Neural cell (in vitro differentiated cells): Measurements from ENCODE around the gene DNAJC5G.

Experiments
- EZH2 ChIP-seq: fragments of 200-600, 300-800 bp; shearing (Covaris generic), sonication (generic); IDR thresholded peaks from 2 replicates; pipeline ENCODE4 v1.6.1; 2014; ENCODE audit warnings: antibody characterized with exemption, low read length, borderline replicate concordance, mild to moderate bottlenecking; ENCODE audit not compliant: insufficient read depth, poor library complexity, severe bottlenecking
- MXI1 ChIP-seq: fragments of 450-650 bp; conservative IDR thresholded peaks from 2 replicates; pipeline ENCODE4 v1.6.1; 2014; ENCODE audit warnings: antibody characterized with exemption, mild to moderate bottlenecking; ENCODE audit not compliant: poor library complexity, severe bottlenecking
- POLR2AphosphoS5 ChIP-seq: IDR thresholded peaks from 2 replicates; pipeline ENCODE4 v1.6.1; 2012
- SMC3 ChIP-seq: fragments of 450-650 bp; conservative IDR thresholded peaks from 2 replicates; pipeline ENCODE4 v1.6.1; 2014; ENCODE audit warnings: antibody characterized with exemption, mild to moderate bottlenecking, moderate library complexity; ENCODE audit not compliant: poor library complexity
- TAF1 ChIP-seq: IDR thresholded peaks from 2 replicates; pipeline ENCODE4 v1.6.1; 2012; ENCODE audit warnings: low read depth
- TF ChIP-seq, protein P1 (sequence below): fragments of 450-650 bp; IDR thresholded peaks from 2 replicates; pipeline ENCODE4 v1.5.1; 2014; ENCODE audit warnings: antibody characterized with exemption, mild to moderate bottlenecking, moderate library complexity; ENCODE audit not compliant: poor library complexity, severe bottlenecking
- TF ChIP-seq, protein P2 (sequence below): IDR thresholded peaks from 2 replicates; pipeline ENCODE4 v1.6.1; 2012; ENCODE audit warnings: borderline replicate concordance

DNA sequence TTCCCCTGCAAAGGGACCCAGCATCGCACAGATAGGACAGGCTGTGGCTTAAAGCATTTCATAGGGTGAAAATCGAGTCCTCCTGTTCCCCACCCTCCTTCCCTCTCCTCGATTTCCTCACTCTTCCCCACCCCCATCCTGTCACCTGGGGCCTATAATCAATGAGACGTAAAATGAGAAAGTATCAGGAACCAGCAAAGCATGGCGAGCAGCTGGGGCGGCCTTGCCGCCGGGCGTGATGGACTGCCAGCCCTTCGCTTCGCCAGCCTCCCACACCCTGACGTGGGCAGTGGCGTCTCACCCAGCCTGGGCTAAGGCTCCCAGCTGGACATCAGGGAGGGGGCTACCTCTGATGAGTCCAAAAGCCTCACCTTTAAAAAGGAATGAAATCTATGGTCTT, 23.5 kb upstream of the DNAJC5G start:
- TF ChIP-seq, protein P1, sequence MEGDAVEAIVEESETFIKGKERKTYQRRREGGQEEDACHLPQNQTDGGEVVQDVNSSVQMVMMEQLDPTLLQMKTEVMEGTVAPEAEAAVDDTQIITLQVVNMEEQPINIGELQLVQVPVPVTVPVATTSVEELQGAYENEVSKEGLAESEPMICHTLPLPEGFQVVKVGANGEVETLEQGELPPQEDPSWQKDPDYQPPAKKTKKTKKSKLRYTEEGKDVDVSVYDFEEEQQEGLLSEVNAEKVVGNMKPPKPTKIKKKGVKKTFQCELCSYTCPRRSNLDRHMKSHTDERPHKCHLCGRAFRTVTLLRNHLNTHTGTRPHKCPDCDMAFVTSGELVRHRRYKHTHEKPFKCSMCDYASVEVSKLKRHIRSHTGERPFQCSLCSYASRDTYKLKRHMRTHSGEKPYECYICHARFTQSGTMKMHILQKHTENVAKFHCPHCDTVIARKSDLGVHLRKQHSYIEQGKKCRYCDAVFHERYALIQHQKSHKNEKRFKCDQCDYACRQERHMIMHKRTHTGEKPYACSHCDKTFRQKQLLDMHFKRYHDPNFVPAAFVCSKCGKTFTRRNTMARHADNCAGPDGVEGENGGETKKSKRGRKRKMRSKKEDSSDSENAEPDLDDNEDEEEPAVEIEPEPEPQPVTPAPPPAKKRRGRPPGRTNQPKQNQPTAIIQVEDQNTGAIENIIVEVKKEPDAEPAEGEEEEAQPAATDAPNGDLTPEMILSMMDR = no peak
- TF ChIP-seq, protein P2, sequence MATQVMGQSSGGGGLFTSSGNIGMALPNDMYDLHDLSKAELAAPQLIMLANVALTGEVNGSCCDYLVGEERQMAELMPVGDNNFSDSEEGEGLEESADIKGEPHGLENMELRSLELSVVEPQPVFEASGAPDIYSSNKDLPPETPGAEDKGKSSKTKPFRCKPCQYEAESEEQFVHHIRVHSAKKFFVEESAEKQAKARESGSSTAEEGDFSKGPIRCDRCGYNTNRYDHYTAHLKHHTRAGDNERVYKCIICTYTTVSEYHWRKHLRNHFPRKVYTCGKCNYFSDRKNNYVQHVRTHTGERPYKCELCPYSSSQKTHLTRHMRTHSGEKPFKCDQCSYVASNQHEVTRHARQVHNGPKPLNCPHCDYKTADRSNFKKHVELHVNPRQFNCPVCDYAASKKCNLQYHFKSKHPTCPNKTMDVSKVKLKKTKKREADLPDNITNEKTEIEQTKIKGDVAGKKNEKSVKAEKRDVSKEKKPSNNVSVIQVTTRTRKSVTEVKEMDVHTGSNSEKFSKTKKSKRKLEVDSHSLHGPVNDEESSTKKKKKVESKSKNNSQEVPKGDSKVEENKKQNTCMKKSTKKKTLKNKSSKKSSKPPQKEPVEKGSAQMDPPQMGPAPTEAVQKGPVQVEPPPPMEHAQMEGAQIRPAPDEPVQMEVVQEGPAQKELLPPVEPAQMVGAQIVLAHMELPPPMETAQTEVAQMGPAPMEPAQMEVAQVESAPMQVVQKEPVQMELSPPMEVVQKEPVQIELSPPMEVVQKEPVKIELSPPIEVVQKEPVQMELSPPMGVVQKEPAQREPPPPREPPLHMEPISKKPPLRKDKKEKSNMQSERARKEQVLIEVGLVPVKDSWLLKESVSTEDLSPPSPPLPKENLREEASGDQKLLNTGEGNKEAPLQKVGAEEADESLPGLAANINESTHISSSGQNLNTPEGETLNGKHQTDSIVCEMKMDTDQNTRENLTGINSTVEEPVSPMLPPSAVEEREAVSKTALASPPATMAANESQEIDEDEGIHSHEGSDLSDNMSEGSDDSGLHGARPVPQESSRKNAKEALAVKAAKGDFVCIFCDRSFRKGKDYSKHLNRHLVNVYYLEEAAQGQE = no peak
- no peak for TF ChIP-seq POLR2AphosphoS5
- no peak for TF ChIP-seq EZH2
- no peak for TF ChIP-seq SMC3
- TF ChIP-seq TAF1 = no peak
- TF ChIP-seq MXI1 = no peak
